ENCODE results near the gene BICD1. TPM values are rescaled to one million over a fixed set of nuclear protein-coding genes. Genes with fewer than 3 reads are reported as not detected.
A peak's percentile ranks its signal among the peaks of the same experiment; 100 is the strongest.

Gene BICD1
- total and polyA plus RNA-seq, 2 donors (not counting 3 experiments of a cell fraction or from before 2014, with no cell fraction given) = 12.2 to 51.0 TPM

- Histone ChIP-seq H2AFZ (ENCODE audit: low read depth, low read length) (peak overlapping the region; percentile 76), H3K9me1 (replicated peaks; ENCODE audit: control insufficient read depth, extremely low read depth, insufficient read depth, low read length) (no peaks in the 10 kb centered on the region), H3K9ac (replicated peaks; ENCODE audit: extremely low read depth, insufficient read depth, low read length) (peak overlapping the region; percentile 59), H3K79me2 (ENCODE audit: control insufficient read depth, insufficient read depth, low read length) (peaks cover 17% of the 10 kb centered on the region), H3K4me2 (ENCODE audit: insufficient read depth, low read length) (peak overlapping the region; percentile 82), H4K20me1 (replicated peaks; ENCODE audit: control insufficient read depth, extremely low read depth, insufficient read depth, low read length) (no peaks in the 10 kb centered on the region), H3K36me3 (ENCODE audit: control insufficient read depth in 2 of 2, extremely low read depth in 1 of 2, insufficient read depth in 2 of 2, low read length in 2 of 2) (no peaks in the 10 kb centered on the region), H3K4me3 (replicated peaks in 1 of 3; ENCODE audit: insufficient read depth in 1 of 3, low read depth in 1 of 3, low read length in 3 of 3) (peak overlapping the region; percentile 26 to 83 (median 76)), H3K4me1 (ENCODE audit: control insufficient read depth, extremely low read depth, insufficient read depth, low read length) (peaks cover 6% of the 10 kb centered on the region), H3K9me3 (replicated peaks; ENCODE audit: control insufficient read depth, insufficient read depth, low read length) (no peaks in the 10 kb centered on the region), H3K27ac (ENCODE audit: insufficient read depth, low read depth, low read length) (peak overlapping the region; percentile 19), H3K27me3 (ENCODE audit: control insufficient read depth in 2 of 2, insufficient read depth in 2 of 2, low read length in 2 of 2) (no peaks in the 10 kb centered on the region)
- dilution Hi-C loops (cut with MboI; ENCODE audit: extremely low pct_ligation_motif_present, low sequenced_read_pairs) = no loop called here
- FAIRE-seq (no peak), DNase-seq (ENCODE audit: low read depth, low spot score) (peak; percentile 36)
- intact Hi-C loops (cut with micrococcal nuclease) = loop anchor here (1.0 kb wide), 1 partner anchor 37 kb away; no protein-coding TSS in a partner anchor
- CTCF ChIA-PET = interaction anchor here (0.6 to 3.7 kb wide), 14 partner anchors 8 to 271 kb away, joined by 3 to 29 read pairs (median 4); no protein-coding TSS in a partner anchor
- BruUV-seq (replicated peaks) = TSS peak; percentile 44
- POLR2A ChIA-PET = interaction anchor here (0.6 kb wide), 1 partner anchor 651 kb away, joined by 5 read pairs; no protein-coding TSS in a partner anchor
- TF ChIP-seq GATA2 (IDR thresholded peaks at IDR 0.05; ENCODE audit: insufficient read depth, insufficient read length, low read depth, low read length) (no peak), EZH2 (IDR thresholded peaks at IDR 0.05; ENCODE audit: borderline replicate concordance, low read depth, low read length, severe bottlenecking) (no peak), FOS (IDR thresholded peaks at IDR 0.05; ENCODE audit: borderline replicate concordance, insufficient read depth, low read length) (no peak), CTCF (IDR thresholded peaks at IDR 0.05; ENCODE audit: extremely low read depth in 1 of 2, insufficient read depth in 1 of 2, low read depth in 1 of 2, low read length in 2 of 2) (no peak), POLR2AphosphoS5 (IDR thresholded peaks at IDR 0.05; ENCODE audit: insufficient read depth, low read depth, low read length) (no peak), JUN (IDR thresholded peaks at IDR 0.05; ENCODE audit: borderline replicate concordance, insufficient read depth, insufficient read length, low read depth) (no peak), MYC (IDR thresholded peaks at IDR 0.05; ENCODE audit: low read depth, low read length) (no peak), MAX (IDR thresholded peaks at IDR 0.05; ENCODE audit: insufficient read depth, insufficient read length) (no peak), POLR2A (IDR thresholded peaks at IDR 0.05; ENCODE audit: low read depth, low read length) (no peak)
These were observed 293.5 kb downstream of the BICD1 start for GRCh38 chr12:32400114-32400672.
